Psoas muscle (tissue), 8 donors: ENCODE measurements around the gene CABLES2. TPM values are rescaled to one million over a fixed set of nuclear protein-coding genes. Genes with fewer than 3 reads are reported as not detected.

Experiments
- ATAC-seq, 4 donors: fragments of 200-7000 bp; cut with Tn5 transposase; one replicate each; pipeline ENCODE4 v1.9.1; 2020; ENCODE audit warnings: moderate library complexity in 3 of 4, mild to moderate bottlenecking in 2 of 4
- DNase-seq, 2 donors: peaks; one replicate each; pipeline ENCODE4 v3.0.0-alpha.2; 2020
- H3K27ac ChIP-seq: fragments of 200-600 bp; one replicate; pipeline ENCODE4 v1.8.0; 2022
- H3K27me3 ChIP-seq, 3 donors: fragments of 200-600 bp in 1 of 3; one replicate each; pipeline versions ENCODE4 v1.6.1 to v1.8.0; 2013 to 2022; ENCODE audit warnings: low read length in 2 of 3, mild to moderate bottlenecking in 2 of 3, moderate library complexity in 1 of 3; ENCODE audit not compliant: insufficient read depth in 3 of 3
- H3K36me3 ChIP-seq, 2 donors: fragments of 200-600 bp in 1 of 2; one replicate each; pipeline versions ENCODE4 v1.6.1 to v1.8.0; 2013 to 2022; ENCODE audit warnings: low read depth in 1 of 2, mild to moderate bottlenecking in 1 of 2, moderate library complexity in 1 of 2; ENCODE audit not compliant: insufficient read depth in 1 of 2
- H3K4me1 ChIP-seq: fragments of 200-600 bp; one replicate; pipeline ENCODE4 v1.8.0; 2022
- H3K4me3 ChIP-seq: fragments of 200-600 bp; one replicate; pipeline ENCODE4 v1.8.0; 2022; ENCODE audit warnings: mild to moderate bottlenecking
- H3K9me3 ChIP-seq: fragments of 200-600 bp; one replicate; pipeline ENCODE4 v1.8.0; 2022
- WGBS, 3 donors: extraction: QIAGEN DNeasy Blood & Tissue Kit; methylation state at CpG; one replicate each; pipeline versions ENCODE4 v1.1.6 to v1.1.7; 2013; 5-methylcytosine and 5-hydroxymethylcytosine counted together
- intact Hi-C, 2 donors: fragments of 100-400 bp; cut with DNase I; formaldehyde crosslinking; loops; one replicate each; pipeline versions ENCODE4 v1.11.0 to v1.14.2; 2022
- polyA plus RNA-seq, 3 donors: library from polyadenylated mRNA; stranded (reverse); fragments of 200-250 nt; gene quantifications; one replicate each; pipeline ENCODE4 v1.2.3, GENCODE V29; 2013
- total RNA-seq, 4 donors: library from RNA; stranded (reverse); fragmentation: NEBNext Ultra II Directional in 2 of 4; extraction: Animal tissue kit (Norgen Biotek cat#: 25700) in 2 of 4; gene quantifications; one replicate each; pipeline versions ENCODE4 v1.2.1 to v1.2.4, GENCODE V29; 2021 to 2023
- TF ChIP-seq, protein P1 (sequence below): fragments of 200-600 bp; IDR thresholded peaks from one replicate; pipeline ENCODE4 v1.8.0; 2022; ENCODE audit warnings: antibody characterized with exemption
- donor health status: healthy with polysubstance abuse.
- donor health status: DM: no; HTN: no; CAD: no; lungs with moderate emphysema.
- donor health status: Bipolar disorder and iron deficiency.
- donor health status: healthy.
- donor health status: DM: yes; HTN: yes; CAD: no.
- donor health status: DM: no; HTN: no; CAD: no.
- donor health status: DM: no; HTN: no; CAD: no.
- donor health status: DM: yes; HTN: yes; CAD: no.

Gene CABLES2
- total and polyA plus RNA-seq, 7 donors: 2.4 to 4.3 (median 3.8) TPM

GRCh38 chr20:62403331-62403730 lies 3.8 kb downstream of the CABLES2 start:
- TF ChIP-seq, protein P1, sequence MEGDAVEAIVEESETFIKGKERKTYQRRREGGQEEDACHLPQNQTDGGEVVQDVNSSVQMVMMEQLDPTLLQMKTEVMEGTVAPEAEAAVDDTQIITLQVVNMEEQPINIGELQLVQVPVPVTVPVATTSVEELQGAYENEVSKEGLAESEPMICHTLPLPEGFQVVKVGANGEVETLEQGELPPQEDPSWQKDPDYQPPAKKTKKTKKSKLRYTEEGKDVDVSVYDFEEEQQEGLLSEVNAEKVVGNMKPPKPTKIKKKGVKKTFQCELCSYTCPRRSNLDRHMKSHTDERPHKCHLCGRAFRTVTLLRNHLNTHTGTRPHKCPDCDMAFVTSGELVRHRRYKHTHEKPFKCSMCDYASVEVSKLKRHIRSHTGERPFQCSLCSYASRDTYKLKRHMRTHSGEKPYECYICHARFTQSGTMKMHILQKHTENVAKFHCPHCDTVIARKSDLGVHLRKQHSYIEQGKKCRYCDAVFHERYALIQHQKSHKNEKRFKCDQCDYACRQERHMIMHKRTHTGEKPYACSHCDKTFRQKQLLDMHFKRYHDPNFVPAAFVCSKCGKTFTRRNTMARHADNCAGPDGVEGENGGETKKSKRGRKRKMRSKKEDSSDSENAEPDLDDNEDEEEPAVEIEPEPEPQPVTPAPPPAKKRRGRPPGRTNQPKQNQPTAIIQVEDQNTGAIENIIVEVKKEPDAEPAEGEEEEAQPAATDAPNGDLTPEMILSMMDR: no peak
- H3K36me3 ChIP-seq: no peaks in the 10 kb centered on the region
- no peaks in the 10 kb centered on the region for H3K27me3 ChIP-seq
- ATAC-seq (no peak), DNase-seq (no peak)
- H3K4me3 ChIP-seq: no peak overlapping the region
- H3K4me1 ChIP-seq: peaks cover 15% of the 10 kb centered on the region
- intact Hi-C loops: no loop called here
- WGBS, 3 donors: 74 to 82% (median 79%) methylated on average over 13 of the region's 13 CpGs
- no peaks in the 10 kb centered on the region for H3K9me3 ChIP-seq
- H3K27ac ChIP-seq: no peak overlapping the region

GRCh38 chr20:62402456-62403150 lies 4.5 kb downstream of the CABLES2 start:
- no peak overlapping the region for H3K27ac ChIP-seq
- H3K9me3 ChIP-seq: no peaks in the 10 kb centered on the region
- H3K4me3 ChIP-seq: no peak overlapping the region
- WGBS, 3 donors: 76 to 78% (median 78%) methylated on average over 22 to 23 of the region's 23 CpGs
- TF ChIP-seq, protein P1: no peak
- H3K27me3 ChIP-seq: no peaks in the 10 kb centered on the region
- peaks cover 14% of the 10 kb centered on the region for H3K4me1 ChIP-seq
- intact Hi-C loops: no loop called here
- H3K36me3 ChIP-seq: no peaks in the 10 kb centered on the region
- DNase-seq (no peak), ATAC-seq (no peak)

GRCh38 chr20:62401331-62401779 lies 5.7 kb downstream of the CABLES2 start:
- Histone ChIP-seq H3K27me3 (no peaks in the 10 kb centered on the region), H3K27ac (no peak overlapping the region), H3K36me3 (no peaks in the 10 kb centered on the region), H3K4me1 (peaks cover 8% of the 10 kb centered on the region), H3K4me3 (no peak overlapping the region), H3K9me3 (no peaks in the 10 kb centered on the region)
- intact Hi-C loops: no loop called here
- ATAC-seq: no peak
- 84 to 89% (median 85%) methylated on average over 21 of the region's 21 CpGs for WGBS, 3 donors
- DNase-seq: no peak
- TF ChIP-seq, protein P1: no peak

DNA sequence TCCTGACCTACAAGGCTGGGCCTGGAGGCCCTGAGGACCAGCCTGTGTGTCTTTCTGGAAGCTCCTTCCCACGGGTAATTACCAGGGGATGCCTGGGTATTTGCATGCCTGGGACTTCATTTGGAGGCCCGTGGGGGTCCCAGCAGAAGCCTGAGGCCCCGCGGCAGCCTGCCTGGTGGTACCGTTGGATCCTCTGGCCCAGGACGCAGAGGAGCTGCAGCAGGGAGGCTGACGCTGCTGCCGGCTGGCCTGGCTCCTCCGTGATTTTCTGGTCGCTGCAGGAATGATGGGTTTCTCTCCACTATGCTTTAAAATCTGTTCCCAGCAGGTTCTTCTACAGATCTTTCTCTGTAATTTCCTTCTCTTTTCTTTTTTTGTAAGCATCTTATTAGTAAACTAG lies 6.5 kb downstream of the CABLES2 start:
- Histone ChIP-seq H3K9me3 (no peaks in the 10 kb centered on the region), H3K27ac (no peak overlapping the region), H3K4me3 (no peak overlapping the region), H3K27me3 (no peaks in the 10 kb centered on the region), H3K4me1 (peaks cover 2% of the 10 kb centered on the region), H3K36me3 (peaks cover 0 to 2% of the 10 kb centered on the region in 2 donors)
- TF ChIP-seq, protein P1: no peak
- DNase-seq (no peak), ATAC-seq (no peak)
- 84 to 87% (median 86%) methylated on average over 10 of the region's 10 CpGs for WGBS, 3 donors
- intact Hi-C loops: no loop called here

GRCh38 chr20:62400021-62400420 lies 7.1 kb downstream of the CABLES2 start:
- TF ChIP-seq, protein P1: no peak
- Histone ChIP-seq H3K27ac (no peak overlapping the region), H3K36me3 (peaks cover 0 to 6% of the 10 kb centered on the region in 2 donors), H3K9me3 (no peaks in the 10 kb centered on the region), H3K27me3 (no peaks in the 10 kb centered on the region), H3K4me1 (no peaks in the 10 kb centered on the region), H3K4me3 (no peak overlapping the region)
- ATAC-seq (no peak), DNase-seq (no peak)
- intact Hi-C loops: no loop called here
- 66 to 78% (median 76%) methylated on average over 7 of the region's 7 CpGs for WGBS, 3 donors
